Duodenal mucosa (tissue), 2 donors: ENCODE measurements around the gene WDR33.

Experiments used
- H3K27ac ChIP-seq: one replicate; pipeline ENCODE4 v1.7.0; 2013; ENCODE audit warnings: low read depth, low read length
- H3K27me3 ChIP-seq, 2 donors: one replicate each; pipeline ENCODE4 v1.7.0; 2013; ENCODE audit warnings: low read length in 2 of 2, control low read depth in 1 of 2; ENCODE audit not compliant: insufficient read depth in 2 of 2, control insufficient read depth in 1 of 2
- H3K36me3 ChIP-seq, 2 donors: one replicate each; pipeline ENCODE4 v1.7.0; 2013; ENCODE audit warnings: low read length in 2 of 2, control low read depth in 1 of 2; ENCODE audit not compliant: insufficient read depth in 2 of 2, control insufficient read depth in 1 of 2
- H3K4me1 ChIP-seq, 2 donors: one replicate each; pipeline ENCODE4 v1.7.0; 2013; ENCODE audit warnings: low read length in 2 of 2, control low read depth in 1 of 2; ENCODE audit not compliant: insufficient read depth in 2 of 2, control insufficient read depth in 1 of 2
- H3K4me3 ChIP-seq, 2 donors: one replicate each; pipeline ENCODE4 v1.7.0; 2013; ENCODE audit warnings: low read length in 2 of 2, low read depth in 1 of 2
- H3K9ac ChIP-seq, 2 donors: one replicate each; pipeline ENCODE4 v1.7.0; 2013; ENCODE audit warnings: low read length in 2 of 2, low read depth in 1 of 2
- H3K9me3 ChIP-seq, 2 donors: one replicate each; pipeline ENCODE4 v1.7.0; 2013; ENCODE audit warnings: low read length in 2 of 2, control low read depth in 1 of 2; ENCODE audit not compliant: control insufficient read depth in 1 of 2

Gene WDR33

GRCh38 chr2:127790694-127791529 lies 20.1 kb downstream of the WDR33 start:
- no peak overlapping the region for H3K27ac ChIP-seq
- no peak overlapping the region for H3K9ac ChIP-seq
- no peaks in the 10 kb centered on the region for H3K4me1 ChIP-seq

GRCh38 chr2:127786048-127786809 lies 24.7 kb downstream of the WDR33 start:
- Histone ChIP-seq H3K27me3 (no peaks in the 10 kb centered on the region), H3K36me3 (no peaks in the 10 kb centered on the region), H3K9me3 (no peaks in the 10 kb centered on the region), H3K4me1 (peaks cover 0 to 4% of the 10 kb centered on the region in 2 donors), H3K4me3 (no peak overlapping the region), H3K9ac (no peak overlapping the region), H3K27ac (no peak overlapping the region)

More at GRCh38 chr2:127790694-127791529, 20.1 kb downstream of the WDR33 start:
- H3K36me3 ChIP-seq, result no peaks in the 10 kb centered on the region
- H3K4me3 ChIP-seq, result no peak overlapping the region
- no peaks in the 10 kb centered on the region for H3K9me3 ChIP-seq
- no peaks in the 10 kb centered on the region for H3K27me3 ChIP-seq

- H3K27ac ChIP-seq, result no peak overlapping the region
- H3K9me3 ChIP-seq, result no peaks in the 10 kb centered on the region
- H3K4me1 ChIP-seq, result peaks cover 0 to 4% of the 10 kb centered on the region in 2 donors
Measured at GRCh38 chr2:127784965-127785518, 25.9 kb downstream of the WDR33 start.

GRCh38 chr2:127783101-127783500 lies 27.9 kb downstream of the WDR33 start:
- Histone ChIP-seq H3K27ac (no peak overlapping the region), H3K36me3 (no peaks in the 10 kb centered on the region), H3K9me3 (no peaks in the 10 kb centered on the region), H3K27me3 (no peaks in the 10 kb centered on the region), H3K9ac (no peak overlapping the region), H3K4me1 (peaks cover 0 to 4% of the 10 kb centered on the region in 2 donors), H3K4me3 (no peak overlapping the region)

More at GRCh38 chr2:127784965-127785518, 25.9 kb downstream of the WDR33 start:
- no peak overlapping the region for H3K9ac ChIP-seq
- no peaks in the 10 kb centered on the region for H3K27me3 ChIP-seq
- no peaks in the 10 kb centered on the region for H3K36me3 ChIP-seq
- H3K4me3 ChIP-seq, result no peak overlapping the region

GRCh38 chr2:127778850-127779249 lies 32.1 kb downstream of the WDR33 start:
- H3K27me3 ChIP-seq, result no peaks in the 10 kb centered on the region
- H3K9me3 ChIP-seq, result no peaks in the 10 kb centered on the region
- H3K9ac ChIP-seq, result no peak overlapping the region
- no peak overlapping the region for H3K4me3 ChIP-seq
- no peak overlapping the region for H3K27ac ChIP-seq
- H3K4me1 ChIP-seq, result no peaks in the 10 kb centered on the region
- no peaks in the 10 kb centered on the region for H3K36me3 ChIP-seq

GRCh38 chr2:127778447-127778846 lies 32.5 kb downstream of the WDR33 start:
- Histone ChIP-seq H3K36me3 (no peaks in the 10 kb centered on the region), H3K27me3 (no peaks in the 10 kb centered on the region), H3K4me1 (no peaks in the 10 kb centered on the region), H3K27ac (no peak overlapping the region), H3K9ac (no peak overlapping the region), H3K4me3 (no peak overlapping the region), H3K9me3 (no peaks in the 10 kb centered on the region)

GRCh38 chr2:127776122-127776780 lies 34.7 kb downstream of the WDR33 start:
- Histone ChIP-seq H3K4me1 (no peaks in the 10 kb centered on the region), H3K36me3 (no peaks in the 10 kb centered on the region), H3K4me3 (no peak overlapping the region), H3K27me3 (no peaks in the 10 kb centered on the region), H3K9ac (no peak overlapping the region), H3K27ac (no peak overlapping the region), H3K9me3 (no peaks in the 10 kb centered on the region)

- Histone ChIP-seq H3K4me3 (no peak overlapping the region), H3K9ac (no peak overlapping the region), H3K4me1 (no peaks in the 10 kb centered on the region), H3K9me3 (no peaks in the 10 kb centered on the region), H3K36me3 (peaks cover 3 to 29% of the 10 kb centered on the region in 2 donors), H3K27me3 (no peaks in the 10 kb centered on the region), H3K27ac (no peak overlapping the region)
Measured at GRCh38 chr2:127771756-127772155, 39.2 kb downstream of the WDR33 start.

GRCh38 chr2:127770973-127771735 lies 39.8 kb downstream of the WDR33 start:
- no peak overlapping the region for H3K9ac ChIP-seq
- H3K27ac ChIP-seq, result no peak overlapping the region
- no peaks in the 10 kb centered on the region for H3K27me3 ChIP-seq
- no peaks in the 10 kb centered on the region for H3K4me1 ChIP-seq
- H3K9me3 ChIP-seq, result no peaks in the 10 kb centered on the region
- H3K36me3 ChIP-seq, result peaks cover 3 to 33% of the 10 kb centered on the region in 2 donors
- H3K4me3 ChIP-seq, result no peak overlapping the region
